HG03565 (cell line): ENCODE measurements around the gene STRN.
"Not testable (repeated sequence)": the region's sequence is repeated elsewhere in the genome, so short reads cannot be mapped to it uniquely, and the experiment has no call there.

Experiments used
- ATAC-seq: cut with Tn5 transposase; IDR thresholded peaks from one replicate; pipeline ENCODE4 v1.9.1; 2021; ENCODE audit warnings: mild to moderate bottlenecking, moderate library complexity; ENCODE audit not compliant: unreplicated experiment

STRN gene

GRCh38 chr2:36966370-36967235, at the start of gene STRN:
Gene STRN (minus strand): TSS chr2:36966536. CDS start chr2:36966463, 73 bp downstream.
- ATAC-seq = peak; percentile 93

- no peak for ATAC-seq
Measured at GRCh38 chr2:37013315-37013641, 46.9 kb upstream of the STRN start.

GRCh38 chr2:37011130-37011529, 44.8 kb upstream of the STRN start:
- peak; percentile 39 for ATAC-seq

- peak; percentile 99 for ATAC-seq
Measured at GRCh38 chr2:37005118-37005868, 39.0 kb upstream of the STRN start.

GRCh38 chr2:37000988-37001556, 34.7 kb upstream of the STRN start:
- ATAC-seq = no peak

GRCh38 chr2:37000318-37000717, 34.0 kb upstream of the STRN start:
- no peak for ATAC-seq

GRCh38 chr2:36999416-36999815, 33.1 kb upstream of the STRN start:
- not testable (repeated sequence) for ATAC-seq

- no peak for ATAC-seq
Measured at GRCh38 chr2:36993841-36994620, 27.7 kb upstream of the STRN start.

GRCh38 chr2:36988008-36988407, 21.7 kb upstream of the STRN start:
- no peak for ATAC-seq

- ATAC-seq = no peak
Measured at GRCh38 chr2:36982467-36982866, 16.1 kb upstream of the STRN start.

GRCh38 chr2:36981911-36982310, 15.6 kb upstream of the STRN start:
- no peak for ATAC-seq

- ATAC-seq = not testable (repeated sequence)
Measured at GRCh38 chr2:36979007-36979406, 12.7 kb upstream of the STRN start.

GRCh38 chr2:36976065-36976464, 9.7 kb upstream of the STRN start:
- ATAC-seq = no peak

- ATAC-seq = no peak
Measured at GRCh38 chr2:36975306-36975705, 9.0 kb upstream of the STRN start.

- no peak for ATAC-seq
Measured at GRCh38 chr2:36973320-36973719, 7.0 kb upstream of the STRN start.

GRCh38 chr2:36971990-36972389, 5.7 kb upstream of the STRN start:
- ATAC-seq = no peak

- ATAC-seq = no peak
Measured at GRCh38 chr2:36967236-36967876, 1.0 kb upstream of the STRN start.

GRCh38 chr2:36965751-36966369, 476 bp downstream of the STRN start:
- ATAC-seq = peak; percentile 22

GRCh38 chr2:36965206-36965605, 1.1 kb downstream of the STRN start:
- ATAC-seq = no peak

- ATAC-seq = no peak
Measured at GRCh38 chr2:36964496-36965058, 1.8 kb downstream of the STRN start.
